Activated naive CD8-positive, alpha-beta T cell treated with anti-CD3 and anti-CD28 coated beads, Interleukin-2, amount 10 ng/mL, durations not matched to agents 7 days and 5 days (primary cell): Measurements from ENCODE around the gene RBMS1. TPM values are rescaled to one million over a fixed set of nuclear protein-coding genes. Genes with fewer than 3 reads are reported as not detected.

Experiments
- ATAC-seq: fragments of 150-1000 bp; cut with Tn5 transposase; one replicate; pipeline ENCODE4 v1.10.0; 2021; ENCODE audit warnings: low read depth, moderate library complexity
- POLR2A ChIA-PET: fragments of 350-600 bp; sonication (Branson Sonifier 250); formaldehyde crosslinking; loops from one replicate; lab custom pipeline; 2021; ENCODE audit warnings: antibody characterized with exemption; lab: Charles Lee
- DNase-seq: peaks from one replicate; pipeline ENCODE4 v3.0.0; 2021
- H3K27ac Mint-ChIP-seq: one replicate; pipeline ENCODE4 v1.8.0; 2022; ENCODE audit warnings: mild to moderate bottlenecking, mixed read lengths
- H3K27me3 Mint-ChIP-seq: one replicate; pipeline ENCODE4 v1.8.0; 2022; ENCODE audit warnings: mild to moderate bottlenecking, moderate library complexity, mixed read lengths
- H3K36me3 Mint-ChIP-seq: one replicate; pipeline ENCODE4 v1.8.0; 2021; ENCODE audit warnings: mild to moderate bottlenecking, mixed read lengths
- H3K4me1 Mint-ChIP-seq: one replicate; pipeline ENCODE4 v1.8.0; 2021; ENCODE audit warnings: mixed read lengths
- H3K4me3 Mint-ChIP-seq: one replicate; pipeline ENCODE4 v1.8.0; 2022; ENCODE audit warnings: mild to moderate bottlenecking, moderate library complexity, mixed read lengths
- H3K9me3 Mint-ChIP-seq: one replicate; pipeline ENCODE4 v1.8.0; 2021; ENCODE audit warnings: mixed read lengths
- total RNA-seq, 2 experiments: library from RNA; stranded (reverse); gene quantifications; one replicate each; pipeline ENCODE4 v1.2.3, GENCODE V29; 2021

Gene RBMS1
- total RNA-seq, 2 experiments from 2014 or later: 87.9 to 90.6 TPM

- Mint-ChIP-seq H3K4me3 (peak overlapping the region; percentile 75), H3K4me1 (peaks cover 61% of the 10 kb centered on the region), H3K27ac (peak overlapping the region; percentile 84), H3K27me3 (no peaks in the 10 kb centered on the region), H3K36me3 (peaks cover 24% of the 10 kb centered on the region), H3K9me3 (no peaks in the 10 kb centered on the region)
- DNase-seq (no peak), ATAC-seq (peak; percentile 84)
- POLR2A ChIA-PET: interaction anchor here (1.2 to 1.5 kb wide), 3 partner anchors 11 to 96 kb away, joined by 3 to 4 read pairs (median 4); no protein-coding TSS in a partner anchor
These were observed 104.9 kb downstream of the RBMS1 start for GRCh38 chr2:160388464-160389263.

DNA sequence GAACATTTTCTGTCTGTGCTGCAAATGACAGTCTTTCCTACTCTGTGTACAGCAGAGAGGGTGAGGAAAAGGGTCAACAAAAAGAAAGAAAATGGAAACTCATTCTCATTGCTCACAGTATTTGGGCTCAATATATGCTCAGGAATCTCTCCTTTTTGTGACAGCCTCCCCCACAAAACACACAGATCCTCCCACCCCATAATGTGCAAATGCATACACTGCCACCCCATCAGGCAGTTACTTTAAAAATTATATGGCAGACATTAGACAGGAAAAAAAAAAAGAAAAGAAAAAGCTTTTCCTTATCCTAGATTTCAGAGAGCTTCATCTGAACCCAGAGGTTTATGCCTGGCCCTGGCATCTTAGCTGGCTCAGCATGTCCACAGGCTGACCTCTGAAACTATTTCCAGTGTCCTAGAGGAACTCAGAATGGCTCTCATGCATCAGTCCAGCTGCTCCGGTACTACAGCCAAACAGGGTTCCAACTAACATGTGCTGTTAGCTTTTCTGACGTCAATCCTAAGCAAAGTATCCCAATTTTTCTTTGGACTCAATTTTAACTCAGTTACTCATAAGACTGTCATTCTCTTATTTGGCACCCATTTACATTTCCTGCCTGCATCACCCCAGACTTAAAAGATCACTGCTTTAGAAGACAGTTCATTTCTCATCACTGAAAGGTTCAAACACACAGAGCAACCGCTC is 105.9 kb downstream of the RBMS1 start:
- H3K27ac Mint-ChIP-seq: peak overlapping the region; percentile 84
- peak overlapping the region; percentile 75 for H3K4me3 Mint-ChIP-seq
- DNase-seq: no peak
- H3K4me1 Mint-ChIP-seq: peaks cover 54% of the 10 kb centered on the region
- no peaks in the 10 kb centered on the region for H3K27me3 Mint-ChIP-seq
- peak; percentile 9 for ATAC-seq
- H3K9me3 Mint-ChIP-seq: no peaks in the 10 kb centered on the region
- POLR2A ChIA-PET: interaction anchor here (1.2 to 1.3 kb wide), 3 partner anchors 10 to 97 kb away, joined by 4 read pairs; no protein-coding TSS in a partner anchor
- H3K36me3 Mint-ChIP-seq: peaks cover 20% of the 10 kb centered on the region

- H3K9me3 Mint-ChIP-seq: no peaks in the 10 kb centered on the region
- H3K4me1 Mint-ChIP-seq: peaks cover 50% of the 10 kb centered on the region
- DNase-seq: no peak
- H3K27me3 Mint-ChIP-seq: no peaks in the 10 kb centered on the region
- H3K27ac Mint-ChIP-seq: peak overlapping the region; percentile 9
- no peak overlapping the region for H3K4me3 Mint-ChIP-seq
- POLR2A ChIA-PET: no interaction called here
- ATAC-seq: no peak
- peaks cover 13% of the 10 kb centered on the region for H3K36me3 Mint-ChIP-seq
These were observed 108.8 kb downstream of the RBMS1 start for GRCh38 chr2:160384791-160385190.

- POLR2A ChIA-PET: no interaction called here
- ATAC-seq: no peak
- Mint-ChIP-seq H3K4me3 (no peak overlapping the region), H3K9me3 (no peaks in the 10 kb centered on the region), H3K27ac (no peak overlapping the region), H3K4me1 (peaks cover 42% of the 10 kb centered on the region), H3K36me3 (peaks cover 11% of the 10 kb centered on the region), H3K27me3 (no peaks in the 10 kb centered on the region)
- no peak for DNase-seq
These were observed 112.1 kb downstream of the RBMS1 start for GRCh38 chr2:160381425-160381951.

DNA sequence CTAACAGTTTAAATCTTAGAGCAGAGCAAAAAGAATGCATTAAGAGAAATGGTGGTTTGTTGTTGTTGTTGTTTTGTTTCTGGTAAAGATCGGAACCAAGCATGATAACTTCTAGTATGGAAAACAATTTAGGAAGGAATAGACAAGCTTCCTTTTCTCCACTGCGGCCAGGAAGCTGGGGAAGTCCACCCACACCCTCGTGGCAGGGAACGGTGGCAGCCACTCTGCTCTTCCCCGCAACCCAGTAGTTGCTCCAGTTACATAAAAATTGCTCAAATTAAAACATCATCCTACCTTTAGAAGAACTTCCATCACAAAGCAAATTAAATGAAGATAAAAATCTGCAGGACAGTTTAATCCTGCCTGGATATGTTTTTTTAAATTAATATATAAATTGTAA is 113.0 kb downstream of the RBMS1 start:
- H3K4me3 Mint-ChIP-seq: no peak overlapping the region
- H3K9me3 Mint-ChIP-seq: no peaks in the 10 kb centered on the region
- no peak overlapping the region for H3K27ac Mint-ChIP-seq
- H3K4me1 Mint-ChIP-seq: peaks cover 49% of the 10 kb centered on the region
- ATAC-seq (no peak), DNase-seq (no peak)
- H3K36me3 Mint-ChIP-seq: peaks cover 11% of the 10 kb centered on the region
- no peaks in the 10 kb centered on the region for H3K27me3 Mint-ChIP-seq
- POLR2A ChIA-PET: interaction anchor here (0.5 kb wide), 1 partner anchor 10 kb away, joined by 5 read pairs; no protein-coding TSS in a partner anchor

GRCh38 chr2:160380000-160380570 is 113.5 kb downstream of the RBMS1 start:
- H3K9me3 Mint-ChIP-seq: no peaks in the 10 kb centered on the region
- H3K27ac Mint-ChIP-seq: no peak overlapping the region
- H3K4me3 Mint-ChIP-seq: no peak overlapping the region
- no peaks in the 10 kb centered on the region for H3K27me3 Mint-ChIP-seq
- no peak for DNase-seq
- no peak for ATAC-seq
- H3K36me3 Mint-ChIP-seq: peaks cover 11% of the 10 kb centered on the region
- POLR2A ChIA-PET: no interaction called here
- peaks cover 51% of the 10 kb centered on the region for H3K4me1 Mint-ChIP-seq

GRCh38 chr2:160379399-160379798 is 114.2 kb downstream of the RBMS1 start:
- H3K9me3 Mint-ChIP-seq: no peaks in the 10 kb centered on the region
- POLR2A ChIA-PET: no interaction called here
- no peak overlapping the region for H3K4me3 Mint-ChIP-seq
- peaks cover 10% of the 10 kb centered on the region for H3K36me3 Mint-ChIP-seq
- H3K27ac Mint-ChIP-seq: no peak overlapping the region
- ATAC-seq (no peak), DNase-seq (no peak)
- no peaks in the 10 kb centered on the region for H3K27me3 Mint-ChIP-seq
- peaks cover 52% of the 10 kb centered on the region for H3K4me1 Mint-ChIP-seq

DNA sequence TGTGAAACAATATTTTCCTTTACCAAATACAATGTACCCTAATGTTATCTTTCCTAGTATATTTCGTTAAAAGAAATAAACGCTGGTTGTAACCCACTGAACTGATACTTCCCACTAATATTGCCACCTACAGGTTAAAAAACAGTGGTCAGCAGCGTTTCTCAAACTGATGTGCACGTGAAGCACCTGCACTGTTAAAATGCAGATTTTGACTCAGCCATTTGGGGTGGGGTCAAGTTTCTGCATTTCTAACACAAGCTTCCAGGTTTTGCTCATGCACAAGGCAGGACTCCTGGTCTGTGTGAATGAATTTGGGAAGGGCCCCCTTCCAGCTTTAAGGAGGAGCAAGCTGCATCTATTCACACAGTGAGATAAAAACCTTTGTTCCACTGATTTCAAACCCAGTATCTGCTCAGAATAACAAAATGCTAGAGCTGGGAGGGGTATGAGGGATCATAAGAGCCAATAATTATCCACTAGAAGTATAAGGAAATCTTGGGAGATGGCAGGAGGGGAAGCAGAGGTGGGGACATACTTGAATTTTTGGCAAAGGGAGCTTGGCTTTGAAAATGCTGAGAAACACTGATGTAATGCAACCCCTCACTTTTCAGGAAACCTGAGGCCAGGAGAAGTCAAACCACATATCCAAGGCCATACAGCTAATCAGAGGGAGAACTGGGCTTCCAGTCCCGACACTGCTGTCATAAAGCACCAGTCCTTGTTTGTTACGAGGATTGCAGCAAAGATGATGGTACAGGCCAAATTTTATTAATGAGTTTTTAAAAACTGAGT is 116.2 kb downstream of the RBMS1 start:
- Mint-ChIP-seq H3K27ac (no peak overlapping the region), H3K27me3 (no peaks in the 10 kb centered on the region), H3K4me3 (no peak overlapping the region), H3K4me1 (peaks cover 64% of the 10 kb centered on the region), H3K36me3 (peaks cover 19% of the 10 kb centered on the region), H3K9me3 (no peaks in the 10 kb centered on the region)
- no peak for ATAC-seq
- POLR2A ChIA-PET: interaction anchor here (1.8 kb wide), 1 partner anchor 10 kb away, joined by 4 read pairs; no protein-coding TSS in a partner anchor
- no peak for DNase-seq

GRCh38 chr2:160376576-160376975 is 117.0 kb downstream of the RBMS1 start:
- Mint-ChIP-seq H3K27ac (no peak overlapping the region), H3K27me3 (no peaks in the 10 kb centered on the region), H3K36me3 (peaks cover 19% of the 10 kb centered on the region), H3K4me1 (peaks cover 65% of the 10 kb centered on the region), H3K9me3 (no peaks in the 10 kb centered on the region), H3K4me3 (no peak overlapping the region)
- DNase-seq (no peak), ATAC-seq (no peak)
- POLR2A ChIA-PET: interaction anchor here (1.8 kb wide), 1 partner anchor 11 kb away, joined by 4 read pairs; no protein-coding TSS in a partner anchor

- ATAC-seq: peak; percentile 61
- Mint-ChIP-seq H3K4me1 (peaks cover 65% of the 10 kb centered on the region), H3K27ac (no peak overlapping the region), H3K4me3 (peak overlapping the region; percentile 31), H3K9me3 (no peaks in the 10 kb centered on the region), H3K36me3 (peaks cover 18% of the 10 kb centered on the region), H3K27me3 (no peaks in the 10 kb centered on the region)
- DNase-seq: no peak
- POLR2A ChIA-PET: no interaction called here
These were observed 117.7 kb downstream of the RBMS1 start for GRCh38 chr2:160375802-160376469.

GRCh38 chr2:160375037-160375436 is 118.6 kb downstream of the RBMS1 start:
- DNase-seq: no peak
- H3K4me1 Mint-ChIP-seq: peaks cover 65% of the 10 kb centered on the region
- no peak overlapping the region for H3K27ac Mint-ChIP-seq
- no peaks in the 10 kb centered on the region for H3K9me3 Mint-ChIP-seq
- no peak overlapping the region for H3K4me3 Mint-ChIP-seq
- POLR2A ChIA-PET: no interaction called here
- no peak for ATAC-seq
- no peaks in the 10 kb centered on the region for H3K27me3 Mint-ChIP-seq
- peaks cover 15% of the 10 kb centered on the region for H3K36me3 Mint-ChIP-seq

- H3K9me3 Mint-ChIP-seq: no peaks in the 10 kb centered on the region
- peaks cover 13% of the 10 kb centered on the region for H3K36me3 Mint-ChIP-seq
- ATAC-seq: no peak
- POLR2A ChIA-PET: no interaction called here
- H3K4me3 Mint-ChIP-seq: peak overlapping the region; percentile 25
- H3K27me3 Mint-ChIP-seq: no peaks in the 10 kb centered on the region
- no peak overlapping the region for H3K27ac Mint-ChIP-seq
- no peak for DNase-seq
- H3K4me1 Mint-ChIP-seq: peaks cover 64% of the 10 kb centered on the region
These were observed 119.9 kb downstream of the RBMS1 start for GRCh38 chr2:160373666-160374065.
